Coronary artery (tissue), 2 donors: ENCODE data around the gene STT3A.

Experiments
- DNase-seq: peaks from one replicate; pipeline ENCODE4 v3.0.0-alpha.2; 2017; ENCODE audit warnings: low spot score
- H3K27ac ChIP-seq, 2 donors: fragments of 200-600 bp; sonication (generic); one replicate each; pipeline ENCODE4 v1.5.1; 2016 to 2019
- H3K4me3 ChIP-seq: fragments of 200-600 bp; sonication (generic); 2 replicates; pipeline ENCODE4 v1.5.1; 2016; ENCODE audit warnings: mild to moderate bottlenecking, moderate library complexity
- CTCF ChIP-seq: fragments of 200-600 bp; sonication (generic); IDR thresholded peaks from one replicate; pipeline ENCODE4 v1.5.1; 2019; ENCODE audit warnings: antibody characterized with exemption

Gene STT3A

GRCh38 chr11:125587480-125587879 is 5.2 kb upstream of the STT3A start:
- no peak for TF ChIP-seq CTCF
- Histone ChIP-seq H3K4me3 (no peak overlapping the region), H3K27ac (no peak overlapping the region)
- no peak for DNase-seq

GRCh38 chr11:125588505-125588904 is 4.1 kb upstream of the STT3A start:
- Histone ChIP-seq H3K4me3 (no peak overlapping the region), H3K27ac (no peak overlapping the region)
- no peak for TF ChIP-seq CTCF
- DNase-seq, result no peak

- peak; percentile 83 for DNase-seq
- TF ChIP-seq CTCF, result no peak
- Histone ChIP-seq H3K4me3 (peak overlapping the region; percentile 89), H3K27ac (peak overlapping the region; percentile 92 to 95)
Observed at GRCh38 chr11:125591649-125592304, 875 bp upstream of the STT3A start.

GRCh38 chr11:125593114-125593820 is 615 bp downstream of the STT3A start:
- Histone ChIP-seq H3K4me3 (peak overlapping the region; percentile 89), H3K27ac (peak overlapping the region; percentile 63 to 91)
- peak; percentile 75 for DNase-seq
- no peak for TF ChIP-seq CTCF

GRCh38 chr11:125594958-125595357 is 2.3 kb downstream of the STT3A start:
- no peak overlapping the region for H3K4me3 ChIP-seq
- no peak overlapping the region for H3K27ac ChIP-seq
- DNase-seq, result no peak
- no peak for TF ChIP-seq CTCF

- no peak for DNase-seq
- Histone ChIP-seq H3K4me3 (no peak overlapping the region), H3K27ac (no peak overlapping the region)
- TF ChIP-seq CTCF, result no peak
Observed at GRCh38 chr11:125600663-125601062, 8.0 kb downstream of the STT3A start.

GRCh38 chr11:125603207-125603606 is 10.6 kb downstream of the STT3A start:
- Histone ChIP-seq H3K27ac (no peak overlapping the region), H3K4me3 (no peak overlapping the region)
- TF ChIP-seq CTCF, result no peak
- no peak for DNase-seq
